Left lobe of liver (tissue), 2 donors: ENCODE data around the gene COG4. TPM values are rescaled to one million over a fixed set of nuclear protein-coding genes. Genes with fewer than 3 reads are reported as not detected.

Experiments
- ATAC-seq: fragments of 200-7000 bp; cut with Tn5 transposase; one replicate; pipeline ENCODE4 v1.9.1; 2020; ENCODE audit warnings: mild to moderate bottlenecking, moderate library complexity
- DNase-seq: peaks from one replicate; pipeline ENCODE4 v3.0.0-alpha.2; 2020; ENCODE audit warnings: low spot score
- total RNA-seq: library from RNA; stranded (reverse); gene quantifications from one replicate; pipeline ENCODE4 v1.2.1, GENCODE V29; 2021
- donor health status: DM: no; HTN: no; CAD: no; lungs with moderate emphysema.
- donor health status: DM: no; HTN: yes; CAD: no.

Gene COG4
- total RNA-seq, 1 donor from 2014 or later, result 31.2 TPM

DNA sequence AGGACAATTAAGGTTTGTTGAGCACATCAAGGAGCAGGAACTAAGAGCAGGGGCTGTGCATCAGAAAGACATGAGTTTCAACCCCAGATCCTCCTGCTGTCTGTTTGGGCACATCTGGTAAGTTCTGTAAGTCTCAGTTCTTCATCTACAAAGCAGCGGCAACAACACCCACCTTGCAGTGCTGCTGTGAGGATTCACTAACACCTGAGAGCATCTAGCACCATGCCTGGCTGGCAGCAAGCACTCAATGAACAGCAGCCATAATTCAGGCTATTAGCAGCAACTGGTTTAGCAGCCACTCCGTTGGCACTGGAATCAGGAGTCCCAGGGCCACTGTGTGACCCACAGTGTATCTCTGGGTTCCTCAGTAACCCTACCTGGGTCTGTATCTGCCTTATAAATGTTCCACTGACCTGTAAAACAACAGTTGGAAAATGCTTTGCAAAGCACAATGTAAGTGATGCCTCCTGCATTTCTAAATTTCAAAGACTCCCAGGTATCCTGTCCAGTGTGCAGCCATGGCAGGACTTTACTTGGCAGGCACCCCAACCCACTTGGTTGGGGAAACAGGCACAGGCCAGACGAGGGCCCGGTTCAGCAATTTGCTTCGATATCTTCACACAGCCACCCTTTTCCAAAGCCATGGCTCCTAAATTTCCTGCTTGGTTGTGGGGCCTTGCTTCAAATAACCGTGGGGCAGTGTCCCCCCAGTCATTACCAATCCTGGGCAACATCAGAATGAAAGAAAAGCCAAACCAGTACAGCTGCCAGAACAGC lies 88.7 kb downstream of the COG4 start:
- ATAC-seq, result no peak

GRCh38 chr16:70433458-70434103 lies 89.8 kb downstream of the COG4 start:
- DNase-seq, result no peak
- ATAC-seq, result no peak

More for the DNA sequence above, 88.7 kb downstream of the COG4 start:
- DNase-seq, result no peak

- ATAC-seq (no peak), DNase-seq (no peak)
Observed at GRCh38 chr16:70432723-70433457, 90.5 kb downstream of the COG4 start.

DNA sequence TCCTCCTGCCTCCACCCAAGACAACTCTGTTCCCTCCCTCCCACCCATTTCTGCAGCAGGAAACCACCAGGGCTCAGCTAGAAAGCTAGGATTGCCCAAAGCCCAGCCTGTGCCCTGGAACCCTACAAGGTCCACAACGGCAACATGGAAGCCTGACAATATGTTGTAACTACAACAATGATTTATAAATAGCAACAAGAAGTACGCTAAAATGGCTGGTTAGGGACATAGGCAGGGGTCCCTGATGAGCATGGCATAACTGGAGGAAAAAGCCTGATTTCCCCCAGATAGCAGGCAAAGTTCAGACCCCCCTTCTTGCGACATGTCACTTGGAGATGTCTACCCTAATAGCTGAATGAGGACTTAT lies 91.0 kb downstream of the COG4 start:
- ATAC-seq, result no peak
- DNase-seq, result no peak

GRCh38 chr16:70430667-70431536 lies 92.5 kb downstream of the COG4 start:
- DNase-seq (no peak), ATAC-seq (no peak)

Other genes with a start within 250 kb of the COG4 start
- gene AARS1, start 234.0 kb downstream of the COG4 start, total RNA-seq, result 82.4 TPM
- gene DDX19B, start 224.4 kb downstream of the COG4 start, total RNA-seq, result 14.6 TPM
- 15.3 TPM for gene DDX19A, start 176.7 kb downstream of the COG4 start, total RNA-seq
- 14.7 TPM for gene ST3GAL2, start 84.5 kb downstream of the COG4 start, total RNA-seq
- gene FCSK, start 69.0 kb downstream of the COG4 start, total RNA-seq, result 20.1 TPM
- gene SF3B3, start 262 bp upstream of the COG4 start, total RNA-seq, result 92.3 TPM
- 0.58 TPM for gene IL34, start 123.0 kb upstream of the COG4 start, total RNA-seq
- 58.1 TPM for gene MTSS2, start 162.5 kb upstream of the COG4 start, total RNA-seq